Pons (tissue), 1 donor: Measurements from ENCODE around the gene DHX36.

Experiments used
- DNase-seq: peaks from one replicate; pipeline ENCODE4 v3.0.0-alpha.2; 2016; ENCODE audit warnings: low spot score

DHX36 gene

DNA sequence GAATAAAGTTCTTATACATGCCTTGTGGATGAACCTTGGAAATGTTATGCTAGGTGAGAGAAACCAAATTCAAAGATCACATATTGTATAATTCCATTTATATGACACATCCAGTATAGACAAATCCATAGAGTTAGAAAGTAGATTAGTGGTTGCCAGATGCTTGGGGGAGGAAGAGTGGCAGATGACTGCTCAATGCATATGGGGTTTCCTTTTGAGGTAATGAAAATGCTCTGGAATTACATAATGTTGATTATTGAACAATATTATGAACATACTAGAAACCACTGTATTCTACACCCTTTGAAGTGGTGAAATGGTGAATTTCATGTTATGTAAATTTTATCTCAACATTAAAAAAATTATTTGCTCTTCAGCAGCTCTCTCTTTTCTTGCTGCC, 100.8 kb downstream of the DHX36 start:
- DNase-seq = no peak
